Neural progenitor cell (in vitro differentiated cells): ENCODE results near the gene SERP2. TPM values are rescaled to one million over a fixed set of nuclear protein-coding genes. Genes with fewer than 3 reads are reported as not detected.

Experiments
- DNase-seq: peaks from one replicate; pipeline ENCODE4 v3.0.0-alpha.2; 2016; ENCODE audit warnings: low spot score
- H2AFZ ChIP-seq: fragments of 200-600 bp; sonication (generic); replicated peaks from 2 replicates; pipeline ENCODE4 v1.6.1; 2016; ENCODE audit warnings: antibody characterized with exemption
- H3F3A ChIP-seq: fragments of 200-600 bp; sonication (generic); 2 replicates; pipeline ENCODE4 v1.6.1; 2016; ENCODE audit warnings: antibody characterized with exemption, low read depth
- H3K27ac ChIP-seq: fragments of 200-600 bp; sonication (generic); 2 replicates; pipeline ENCODE4 v1.5.1; 2016; ENCODE audit warnings: mild to moderate bottlenecking
- H3K27me3 ChIP-seq: fragments of 200-600 bp; sonication (generic); 2 replicates; pipeline ENCODE4 v1.6.1; 2016; ENCODE audit warnings: mild to moderate bottlenecking, moderate library complexity
- H3K36me3 ChIP-seq: fragments of 200-600 bp; sonication (generic); 2 replicates; pipeline ENCODE4 v1.5.1; 2016
- H3K4me1 ChIP-seq: fragments of 200-600 bp; sonication (generic); 2 replicates; pipeline ENCODE4 v1.6.1; 2016; ENCODE audit warnings: mixed run types
- H3K4me2 ChIP-seq: fragments of 200-600 bp; sonication (generic); 2 replicates; pipeline ENCODE4 v1.6.1; 2016
- H3K4me3 ChIP-seq: fragments of 200-600 bp; sonication (generic); 2 replicates; pipeline ENCODE4 v1.5.1; 2016
- H3K79me2 ChIP-seq: fragments of 200-600 bp; sonication (generic); 2 replicates; pipeline ENCODE4 v1.6.1; 2016; ENCODE audit warnings: low read depth
- H3K9ac ChIP-seq: fragments of 200-600 bp; sonication (generic); 2 replicates; pipeline ENCODE4 v1.6.1; 2016
- H3K9me3 ChIP-seq: fragments of 200-600 bp; sonication (generic); 2 replicates; pipeline ENCODE4 v1.5.1; 2016; ENCODE audit warnings: low read depth
- H4K20me1 ChIP-seq: fragments of 200-600 bp; sonication (generic); 2 replicates; pipeline ENCODE4 v1.6.1; 2016; ENCODE audit warnings: low read depth
- H3K27ac Mint-ChIP-seq: 3 replicates; pipeline ENCODE4 v1.8.0; 2021; ENCODE audit warnings: mixed read lengths
- H3K27me3 Mint-ChIP-seq: 2 replicates; pipeline ENCODE4 v1.8.0; 2022; ENCODE audit warnings: low read depth, mild to moderate bottlenecking, inconsistent platforms, moderate library complexity, mixed read lengths; ENCODE audit not compliant: insufficient read depth
- H3K36me3 Mint-ChIP-seq: 3 replicates; pipeline ENCODE4 v1.8.0; 2021; ENCODE audit warnings: mixed read lengths
- H3K4me1 Mint-ChIP-seq: 3 replicates; pipeline ENCODE4 v1.8.0; 2021; ENCODE audit warnings: mixed read lengths
- H3K4me3 Mint-ChIP-seq: 3 replicates; pipeline ENCODE4 v1.8.0; 2021; ENCODE audit warnings: mild to moderate bottlenecking, moderate library complexity, mixed read lengths
- H3K9me3 Mint-ChIP-seq: 3 replicates; pipeline ENCODE4 v1.8.0; 2020; ENCODE audit warnings: mixed read lengths
- EZH2 ChIP-seq: fragments of 200-600 bp; sonication (generic); IDR thresholded peaks from 2 replicates; pipeline ENCODE4 v1.6.1; 2017; ENCODE audit warnings: antibody characterized with exemption, mild to moderate bottlenecking, moderate library complexity
- EZH2phosphoT487 ChIP-seq: fragments of 200-600 bp; sonication (generic); IDR thresholded peaks from 2 replicates; pipeline ENCODE4 v1.6.1; 2017; ENCODE audit warnings: antibody characterized with exemption
- total RNA-seq: library from RNA; depleted of rRNA; stranded (reverse); fragments of >200 nt; gene quantifications from 2 replicates; pipeline ENCODE4 v1.2.3, GENCODE V29; 2015; ENCODE audit warnings: low replicate concordance
- TF ChIP-seq, protein P1 (sequence below): fragments of 200-600 bp; sonication (generic); IDR thresholded peaks from 2 replicates; pipeline ENCODE4 v1.5.1; 2017; ENCODE audit warnings: antibody characterized with exemption, mild to moderate bottlenecking

Gene SERP2
- total RNA-seq, 1 donor from 2014 or later, result 8.1 TPM

DNA sequence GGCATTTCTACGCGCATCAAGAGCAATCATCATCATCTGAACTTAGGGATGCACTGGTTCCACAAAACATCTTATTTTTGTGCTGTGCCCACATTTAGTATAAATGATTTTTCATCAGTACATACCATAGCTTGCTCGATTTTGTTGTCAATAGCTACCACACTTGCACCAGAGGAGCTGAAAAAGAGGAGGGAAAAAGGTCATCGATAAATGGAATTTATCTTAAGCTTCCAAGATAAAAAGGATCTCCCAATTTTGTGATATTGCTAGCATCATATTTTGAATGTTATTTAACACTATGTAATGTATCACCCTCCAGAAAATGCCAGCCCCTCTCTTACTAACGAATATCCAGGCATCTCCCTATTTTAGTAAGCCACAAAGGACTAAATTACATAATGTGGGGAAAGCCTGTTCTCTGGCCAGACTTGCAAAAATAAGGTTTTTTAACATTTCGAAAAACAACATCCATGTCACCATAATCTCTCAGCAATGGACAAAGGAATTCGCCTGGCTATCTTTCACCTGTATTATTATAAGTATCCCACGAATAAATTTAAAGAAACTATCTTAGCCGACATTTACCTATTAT lies 62.4 kb downstream of the SERP2 start:
- Mint-ChIP-seq H3K36me3 (peaks cover 31% of the 10 kb centered on the region), H3K27ac (peak overlapping the region; percentile 99), H3K4me1 (peaks cover 58% of the 10 kb centered on the region), H3K27me3 (peaks cover 2% of the 10 kb centered on the region), H3K4me3 (peak overlapping the region; percentile 98), H3K9me3 (no peaks in the 10 kb centered on the region)
- no peak for DNase-seq
- H3K27ac ChIP-seq, result peak overlapping the region; percentile 99
- H3F3A ChIP-seq, result peaks cover 63% of the 10 kb centered on the region
- H3K27me3 ChIP-seq, result no peaks in the 10 kb centered on the region
- H3K9ac ChIP-seq, result peak overlapping the region; percentile 99
- peaks cover 14% of the 10 kb centered on the region for H3K36me3 ChIP-seq
- no peak overlapping the region for H2AFZ ChIP-seq
- H3K4me3 ChIP-seq, result peak overlapping the region; percentile 84
- peak overlapping the region; percentile 82 for H3K4me2 ChIP-seq
- H4K20me1 ChIP-seq, result peaks cover 54% of the 10 kb centered on the region
- H3K4me1 ChIP-seq, result peaks cover 27% of the 10 kb centered on the region
- H3K9me3 ChIP-seq, result no peaks in the 10 kb centered on the region
- TF ChIP-seq EZH2, result no peak
- TF ChIP-seq, protein P1, sequence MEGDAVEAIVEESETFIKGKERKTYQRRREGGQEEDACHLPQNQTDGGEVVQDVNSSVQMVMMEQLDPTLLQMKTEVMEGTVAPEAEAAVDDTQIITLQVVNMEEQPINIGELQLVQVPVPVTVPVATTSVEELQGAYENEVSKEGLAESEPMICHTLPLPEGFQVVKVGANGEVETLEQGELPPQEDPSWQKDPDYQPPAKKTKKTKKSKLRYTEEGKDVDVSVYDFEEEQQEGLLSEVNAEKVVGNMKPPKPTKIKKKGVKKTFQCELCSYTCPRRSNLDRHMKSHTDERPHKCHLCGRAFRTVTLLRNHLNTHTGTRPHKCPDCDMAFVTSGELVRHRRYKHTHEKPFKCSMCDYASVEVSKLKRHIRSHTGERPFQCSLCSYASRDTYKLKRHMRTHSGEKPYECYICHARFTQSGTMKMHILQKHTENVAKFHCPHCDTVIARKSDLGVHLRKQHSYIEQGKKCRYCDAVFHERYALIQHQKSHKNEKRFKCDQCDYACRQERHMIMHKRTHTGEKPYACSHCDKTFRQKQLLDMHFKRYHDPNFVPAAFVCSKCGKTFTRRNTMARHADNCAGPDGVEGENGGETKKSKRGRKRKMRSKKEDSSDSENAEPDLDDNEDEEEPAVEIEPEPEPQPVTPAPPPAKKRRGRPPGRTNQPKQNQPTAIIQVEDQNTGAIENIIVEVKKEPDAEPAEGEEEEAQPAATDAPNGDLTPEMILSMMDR, result no peak
- TF ChIP-seq EZH2phosphoT487, result no peak
- H3K79me2 ChIP-seq, result peaks cover 66% of the 10 kb centered on the region

DNA sequence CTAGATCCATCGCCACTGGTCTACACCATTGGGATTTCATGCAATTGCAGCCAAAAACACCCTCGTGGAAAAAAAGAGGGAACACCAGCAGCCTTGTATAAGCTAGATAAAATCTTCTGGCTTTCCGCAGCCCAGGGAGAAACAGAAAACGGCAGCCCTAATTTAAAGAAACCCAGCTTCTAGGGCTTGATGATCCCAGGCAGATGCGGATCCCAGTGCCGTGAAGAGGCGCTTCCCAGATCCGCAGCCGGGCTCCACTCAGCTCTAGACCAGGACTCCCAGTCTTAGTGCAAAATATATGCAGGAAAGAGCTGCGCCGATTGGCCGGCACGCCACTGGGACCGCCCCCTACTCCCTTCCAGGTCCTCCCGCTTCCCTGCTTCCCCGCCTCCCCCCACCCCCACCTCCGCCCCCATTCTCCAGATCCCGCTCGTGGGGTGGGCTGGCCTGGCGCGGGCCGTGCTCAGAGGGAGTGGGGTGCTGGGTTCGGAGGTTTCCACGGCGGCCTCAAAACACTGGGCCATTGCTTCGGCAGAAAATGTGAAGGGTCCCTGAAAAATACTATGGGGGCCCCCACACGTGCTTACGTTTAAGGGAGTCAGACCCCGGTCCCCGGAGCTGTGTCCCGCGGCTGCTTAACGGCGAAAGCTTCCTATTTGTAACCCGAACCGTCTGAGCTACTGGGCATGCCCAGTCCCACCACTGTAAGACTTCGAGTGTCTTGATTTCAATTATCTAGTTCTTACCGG lies 63.1 kb downstream of the SERP2 start:
- peaks cover 2% of the 10 kb centered on the region for H3K27me3 Mint-ChIP-seq
- Histone ChIP-seq H3K4me3 (peak overlapping the region; percentile 84), H3K9ac (peak overlapping the region; percentile 99), H2AFZ (no peak overlapping the region), H3K4me1 (peaks cover 27% of the 10 kb centered on the region), H3K9me3 (no peaks in the 10 kb centered on the region), H3K27ac (peak overlapping the region; percentile 99), H3K36me3 (peaks cover 14% of the 10 kb centered on the region), H3K4me2 (peak overlapping the region; percentile 87), H3F3A (peaks cover 55% of the 10 kb centered on the region), H3K79me2 (peaks cover 73% of the 10 kb centered on the region), H4K20me1 (peaks cover 52% of the 10 kb centered on the region), H3K27me3 (no peaks in the 10 kb centered on the region)
- peak overlapping the region; percentile 98 for H3K4me3 Mint-ChIP-seq
- TF ChIP-seq EZH2, result no peak
- TF ChIP-seq, protein P1, result no peak
- no peak for TF ChIP-seq EZH2phosphoT487
- peak overlapping the region; percentile 99 for H3K27ac Mint-ChIP-seq
- DNase-seq, result peak; percentile 97
- peaks cover 54% of the 10 kb centered on the region for H3K4me1 Mint-ChIP-seq
- no peaks in the 10 kb centered on the region for H3K9me3 Mint-ChIP-seq
- peaks cover 31% of the 10 kb centered on the region for H3K36me3 Mint-ChIP-seq

DNA sequence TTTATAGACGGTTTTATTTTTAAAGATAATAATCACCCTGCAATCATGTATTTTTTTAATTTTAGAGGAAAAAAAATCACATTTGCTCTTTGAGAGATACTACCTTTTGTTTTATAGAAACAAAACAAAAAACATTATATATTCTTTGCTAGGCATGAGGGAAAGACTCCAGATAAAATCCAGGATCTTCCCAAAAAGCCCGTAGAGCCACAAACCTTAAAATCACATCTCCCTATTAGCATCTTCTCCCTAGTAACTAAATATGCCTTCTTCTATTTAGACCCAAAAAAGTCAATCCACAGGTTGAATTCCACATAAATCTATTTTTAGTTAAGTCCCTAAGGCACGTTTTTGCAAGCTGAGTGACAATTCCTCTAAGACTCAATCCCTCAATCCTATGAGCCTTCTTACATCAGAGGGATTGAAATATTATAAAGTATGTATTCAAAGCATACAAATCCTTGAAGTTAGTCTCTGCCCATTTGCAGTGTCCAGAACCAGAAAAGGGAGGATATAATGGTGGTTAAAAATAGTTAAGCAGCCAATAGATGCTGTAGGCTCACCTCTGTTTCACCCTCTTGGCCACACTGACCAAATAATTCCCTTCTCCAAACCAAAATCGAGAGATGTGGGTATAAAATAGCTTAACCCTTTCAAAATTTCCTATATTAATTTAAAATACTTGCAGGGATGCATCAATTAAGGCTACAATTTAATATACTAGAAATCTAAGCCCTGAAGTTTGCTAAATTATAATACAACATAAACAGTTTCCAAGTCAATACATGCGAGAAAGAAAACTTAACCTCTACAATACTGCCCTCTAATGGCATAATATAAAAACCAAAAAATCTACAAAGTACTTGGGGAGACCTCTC lies 64.0 kb downstream of the SERP2 start:
- peak overlapping the region; percentile 66 for H3K27ac ChIP-seq
- Mint-ChIP-seq H3K4me1 (peaks cover 51% of the 10 kb centered on the region), H3K9me3 (no peaks in the 10 kb centered on the region), H3K27ac (peak overlapping the region; percentile 31), H3K4me3 (peak overlapping the region; percentile 98), H3K36me3 (peaks cover 31% of the 10 kb centered on the region), H3K27me3 (peaks cover 2% of the 10 kb centered on the region)
- no peaks in the 10 kb centered on the region for H3K9me3 ChIP-seq
- no peak overlapping the region for H2AFZ ChIP-seq
- H4K20me1 ChIP-seq, result peaks cover 49% of the 10 kb centered on the region
- H3K4me2 ChIP-seq, result peak overlapping the region; percentile 87
- H3K79me2 ChIP-seq, result peaks cover 81% of the 10 kb centered on the region
- peaks cover 14% of the 10 kb centered on the region for H3K36me3 ChIP-seq
- H3K27me3 ChIP-seq, result no peaks in the 10 kb centered on the region
- H3F3A ChIP-seq, result peaks cover 49% of the 10 kb centered on the region
- peaks cover 27% of the 10 kb centered on the region for H3K4me1 ChIP-seq
- peak overlapping the region; percentile 84 for H3K4me3 ChIP-seq
- no peak overlapping the region for H3K9ac ChIP-seq
- no peak for TF ChIP-seq EZH2phosphoT487
- TF ChIP-seq, protein P1, result peak; percentile 75
- peak; percentile 47 for DNase-seq
